ENCODE data around the gene FHIT.

The FHIT gene

GRCh38 chr3:60337421-60337820 lies 913.8 kb downstream of the FHIT start:
- DNase-seq (ENCODE audit: low read depth, low spot score): no peak

DNA sequence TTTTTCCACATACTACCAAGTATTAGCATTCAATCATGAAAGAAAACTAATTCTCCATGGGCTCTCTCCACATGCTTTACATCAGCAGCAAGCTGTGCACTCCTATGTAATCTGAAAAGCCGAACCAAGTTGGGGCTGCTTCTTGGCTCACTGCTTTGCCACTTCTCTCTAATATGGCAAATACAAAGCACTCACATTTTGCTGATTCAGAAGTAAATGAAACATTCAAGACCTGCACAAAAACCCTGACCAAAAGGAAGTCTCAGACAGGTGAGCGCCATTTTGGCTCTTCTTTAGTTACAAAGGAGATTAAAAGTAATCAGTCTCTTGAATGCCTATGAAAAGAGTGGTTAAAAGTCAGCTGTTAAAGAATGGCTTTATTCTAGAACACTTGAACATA lies 915.2 kb downstream of the FHIT start:
- no peak for DNase-seq (ENCODE audit: low read depth, low spot score)

DNA sequence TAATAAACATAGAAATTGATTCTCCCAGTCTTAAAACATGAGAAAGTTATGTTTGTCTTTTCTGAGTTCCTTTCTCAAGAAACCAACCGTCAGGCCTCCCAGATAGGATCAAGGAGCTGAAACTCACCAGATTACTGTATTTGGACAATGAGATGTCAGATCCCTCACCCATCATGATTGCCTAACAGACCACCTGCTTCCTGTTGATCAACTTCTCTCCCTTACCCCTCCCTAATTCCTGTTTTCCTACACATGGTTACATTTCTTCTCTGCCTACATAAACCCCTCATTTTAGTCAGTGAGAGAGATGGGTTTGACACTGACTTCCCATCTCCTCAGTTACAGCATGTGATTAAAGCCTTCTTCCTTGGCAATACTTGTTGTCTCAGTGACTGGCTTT lies 917.5 kb downstream of the FHIT start:
- no peak for DNase-seq (ENCODE audit: low read depth, low spot score)

DNA sequence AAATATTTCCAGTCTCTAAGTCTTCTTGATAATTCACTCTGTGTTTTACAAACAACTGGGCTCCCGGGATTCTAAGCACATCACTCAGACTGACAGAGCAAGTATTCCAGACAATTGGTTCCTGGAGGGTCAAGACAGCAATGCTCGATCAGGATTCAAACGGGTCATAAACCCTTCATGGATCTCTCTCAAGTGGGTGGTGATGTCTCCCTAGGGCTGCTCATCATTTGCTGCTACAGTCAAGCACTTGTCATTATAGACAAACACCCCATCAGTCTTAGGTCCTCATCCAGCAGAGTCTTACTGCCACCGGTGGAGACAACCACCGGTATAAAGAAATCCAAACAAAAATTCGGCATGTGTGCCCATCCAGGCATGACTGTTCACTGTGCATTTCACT lies 921.1 kb downstream of the FHIT start:
- peak; percentile 1 for DNase-seq (ENCODE audit: low read depth, low spot score)

- no peak for DNase-seq (ENCODE audit: low read depth, low spot score)
These were observed 925.6 kb downstream of the FHIT start for GRCh38 chr3:60325610-60326170.

GRCh38 chr3:60323651-60324050 lies 927.6 kb downstream of the FHIT start:
- peak; percentile 36 for DNase-seq (ENCODE audit: low read depth, low spot score)

- no peak for DNase-seq (ENCODE audit: low read depth, low spot score)
These were observed 928.1 kb downstream of the FHIT start for GRCh38 chr3:60323180-60323579.

GRCh38 chr3:60322298-60322856 lies 928.9 kb downstream of the FHIT start:
- no peak for DNase-seq (ENCODE audit: low read depth, low spot score)

- no peak for DNase-seq (ENCODE audit: low read depth, low spot score)
These were observed 931.9 kb downstream of the FHIT start for GRCh38 chr3:60319179-60319858.

DNA sequence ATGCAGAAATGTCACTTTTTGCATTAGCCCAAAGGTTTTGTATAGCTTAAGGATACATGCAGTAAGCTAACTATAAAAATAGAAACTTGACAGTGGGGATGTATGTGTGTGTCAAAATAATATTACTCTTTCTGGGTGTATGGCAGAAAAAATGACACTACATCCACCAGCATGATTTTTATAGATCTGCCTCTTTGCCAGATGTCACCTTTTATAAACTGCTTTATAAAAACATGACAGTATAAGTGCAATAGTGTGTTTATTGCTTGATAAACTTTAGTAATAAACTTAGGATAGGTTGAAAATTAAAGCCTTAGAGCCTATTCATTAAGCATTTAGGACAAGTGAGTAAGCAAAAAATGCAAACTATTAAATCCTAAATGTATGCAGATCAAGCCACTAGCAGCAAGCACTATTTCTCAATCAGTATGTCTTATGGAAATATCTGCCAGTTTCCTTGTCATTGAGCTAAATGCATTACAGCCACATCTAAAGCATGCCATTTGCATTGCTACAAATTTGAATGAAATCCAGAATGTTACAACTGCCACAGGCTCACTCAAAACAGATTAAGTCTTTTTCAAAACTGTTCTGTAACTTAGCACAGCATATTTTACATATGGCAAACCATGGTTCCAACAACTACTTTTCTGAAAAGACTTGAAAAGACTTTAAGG lies 935.0 kb downstream of the FHIT start:
- no peak for DNase-seq (ENCODE audit: low read depth, low spot score)

GRCh38 chr3:60313951-60314461 lies 937.2 kb downstream of the FHIT start:
- DNase-seq (ENCODE audit: low read depth, low spot score): no peak

DNA sequence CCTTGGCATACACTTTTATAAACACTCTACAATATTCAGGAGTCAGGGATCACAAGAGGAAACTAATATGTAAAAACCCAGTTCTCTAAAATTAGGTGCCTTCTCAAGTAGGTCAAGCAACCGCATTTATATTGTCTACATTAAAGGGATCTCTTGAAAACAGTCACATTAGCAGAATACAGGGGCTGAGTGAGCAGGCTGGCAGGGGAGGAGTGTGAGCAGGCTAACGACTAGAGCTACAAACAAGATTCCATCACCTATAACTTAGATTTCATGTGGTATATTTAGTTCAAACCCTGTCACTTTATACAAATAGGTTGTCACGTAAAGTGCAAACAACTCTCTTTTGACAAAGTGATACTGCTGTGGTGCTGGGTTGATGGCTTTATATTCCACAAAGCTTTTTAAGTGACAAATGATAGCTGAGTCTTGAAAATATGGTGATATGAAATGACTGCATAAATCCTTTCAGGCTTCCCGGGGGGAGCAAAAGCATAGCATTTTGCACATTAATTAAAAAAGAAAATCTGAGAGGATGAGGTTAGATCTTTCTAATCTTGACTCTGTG lies 937.9 kb downstream of the FHIT start:
- no peak for DNase-seq (ENCODE audit: low read depth, low spot score)

DNA sequence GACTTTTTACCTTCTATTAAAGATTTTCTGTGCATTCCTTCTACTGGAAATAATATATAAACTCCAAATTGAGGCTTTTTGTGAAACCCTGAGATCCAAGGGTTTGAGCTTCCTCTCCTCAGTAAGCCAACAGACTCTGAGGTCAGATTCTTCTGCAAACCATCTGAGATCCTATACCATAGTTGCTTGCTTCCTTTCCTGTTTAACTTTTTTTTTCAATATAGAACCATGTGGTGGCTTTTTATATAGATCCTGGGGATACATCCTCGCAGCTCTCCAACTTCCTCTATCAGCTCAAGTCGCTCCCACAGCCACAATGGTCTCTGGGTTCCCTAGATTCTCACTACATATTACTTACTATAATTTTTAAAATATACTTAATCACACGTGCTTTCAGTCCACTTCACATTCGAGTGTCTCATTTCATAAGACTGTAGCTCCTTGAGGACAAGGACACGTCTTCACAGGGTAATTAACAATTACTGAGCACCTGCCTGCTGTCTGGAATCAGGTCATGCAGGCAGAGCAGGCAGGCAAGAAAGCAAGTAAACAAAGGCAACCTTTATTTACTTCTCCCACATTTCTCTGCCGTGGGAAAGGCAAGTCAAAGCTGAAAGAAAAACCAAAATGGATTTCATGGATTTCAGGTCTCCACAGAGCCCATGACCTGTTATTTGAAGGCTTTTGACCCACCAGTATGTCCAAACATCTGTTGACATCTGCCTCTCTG lies 941.5 kb downstream of the FHIT start:
- peak; percentile 1 for DNase-seq (ENCODE audit: low read depth, low spot score)

GRCh38 chr3:60308808-60309207 lies 942.4 kb downstream of the FHIT start:
- DNase-seq (ENCODE audit: low read depth, low spot score): no peak

GRCh38 chr3:60307562-60308199 lies 943.6 kb downstream of the FHIT start:
- DNase-seq (ENCODE audit: low read depth, low spot score): no peak

DNA sequence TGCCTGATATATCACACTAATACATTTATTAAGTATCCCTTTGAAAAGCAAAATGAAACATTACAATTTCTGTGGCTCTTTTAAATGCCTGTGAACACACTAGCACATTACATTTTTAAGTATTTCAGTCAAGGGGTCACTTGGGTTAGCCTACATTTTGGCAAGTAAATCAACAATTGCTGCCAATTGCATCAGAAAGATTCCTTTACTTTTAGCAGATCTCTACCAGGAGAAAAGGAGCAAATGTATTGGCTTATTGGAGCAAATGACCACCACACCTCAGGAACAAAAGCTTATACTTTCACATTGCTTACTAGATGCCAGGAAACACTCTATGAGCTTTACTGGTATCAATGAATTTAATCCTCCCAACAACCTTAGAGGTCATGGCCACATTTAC lies 947.1 kb downstream of the FHIT start:
- no peak for DNase-seq (ENCODE audit: low read depth, low spot score)

DNA sequence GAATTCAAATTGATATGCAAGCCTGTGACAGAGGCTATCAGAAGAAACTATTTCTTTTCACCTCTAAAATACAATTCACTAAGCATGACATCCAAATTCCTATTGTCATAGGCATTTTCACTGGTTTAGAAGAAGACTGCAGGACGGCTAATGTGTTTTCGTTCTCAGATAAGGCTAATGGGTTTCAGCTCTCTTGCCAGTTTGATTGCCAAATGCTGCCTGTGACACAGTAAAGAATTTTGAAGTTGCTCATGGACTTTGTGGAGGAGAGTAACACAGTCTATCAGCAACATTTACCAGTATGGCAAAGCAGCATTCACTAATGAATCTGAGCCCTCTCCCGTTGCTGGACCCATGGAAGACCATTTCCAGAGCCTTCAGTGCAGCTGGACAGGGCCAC lies 948.1 kb downstream of the FHIT start:
- DNase-seq (ENCODE audit: low read depth, low spot score): no peak

GRCh38 chr3:60301142-60301541 lies 950.1 kb downstream of the FHIT start:
- no peak for DNase-seq (ENCODE audit: low read depth, low spot score)

GRCh38 chr3:60298141-60298540 lies 953.1 kb downstream of the FHIT start:
- no peak for DNase-seq (ENCODE audit: low read depth, low spot score)

DNA sequence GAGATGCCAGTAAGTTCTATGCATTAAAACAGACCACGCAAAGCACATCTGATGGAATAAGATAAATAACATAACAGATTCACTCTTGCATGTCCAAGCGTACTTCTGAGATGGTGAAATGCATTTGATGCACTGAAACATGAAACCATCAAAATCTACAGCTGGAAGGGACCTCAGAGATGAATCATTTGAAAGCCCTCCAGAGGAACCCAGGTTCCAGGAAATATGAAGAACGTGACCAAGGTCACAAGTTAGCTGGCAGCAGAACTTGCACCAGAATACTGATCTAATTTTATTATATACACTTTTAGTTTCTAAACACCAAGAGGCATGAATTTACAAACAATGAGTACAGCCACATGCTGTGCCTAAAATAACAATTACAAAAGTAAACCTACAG lies 957.1 kb downstream of the FHIT start:
- no peak for DNase-seq (ENCODE audit: low read depth, low spot score)

DNA sequence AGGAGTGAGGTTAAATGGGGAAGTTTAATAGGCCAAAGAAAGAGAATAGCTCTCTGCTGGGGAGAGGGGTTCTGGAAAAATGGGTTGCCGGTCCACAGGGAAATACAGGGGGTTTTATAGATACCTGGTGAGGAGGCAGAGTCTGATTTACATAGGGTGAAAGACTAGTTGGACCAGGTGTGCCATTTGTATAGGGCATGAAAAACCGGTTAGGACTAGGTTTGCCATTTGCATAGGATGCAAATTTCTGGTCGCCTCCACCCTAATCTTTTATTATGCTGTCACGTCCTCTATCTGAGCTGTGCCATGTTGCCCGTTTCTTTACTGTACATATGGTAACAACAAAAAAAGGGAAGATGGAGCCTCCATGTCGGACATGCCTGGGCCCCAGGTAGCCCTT lies 960.1 kb downstream of the FHIT start:
- peak; percentile 5 for DNase-seq (ENCODE audit: low read depth, low spot score)
